HepG2 (cell line): ENCODE results near the gene SLBP. TPM values are rescaled to one million over a fixed set of nuclear protein-coding genes. Genes with fewer than 3 reads are reported as not detected.

Experiments
- ARNT2 ChIP-seq: sonication (generic); formaldehyde crosslinking; IDR thresholded peaks from 2 replicates; pipeline ENCODE4 v1.8.0; 2022; ENCODE audit warnings: mild to moderate bottlenecking, low read depth, missing genetic modification reagents, moderate library complexity
- ARNTL ChIP-seq: sonication (generic); formaldehyde crosslinking; IDR thresholded peaks from 2 replicates; pipeline ENCODE4 v1.4.0; 2020; ENCODE audit warnings: mild to moderate bottlenecking, missing genetic modification reagents
- CCDC6 ChIP-seq: sonication (generic); formaldehyde crosslinking; IDR thresholded peaks from 2 replicates; pipeline ENCODE4 v1.8.1; 2022; ENCODE audit warnings: mild to moderate bottlenecking, missing genetic modification reagents, moderate library complexity
- CREB1 ChIP-seq, 2 experiments: fragments of 450-650 bp in 1 of 2; IDR thresholded peaks; 2 replicates each; pipeline ENCODE4 v1.6.1; 2016 to 2017; ENCODE audit warnings: control low read depth in 1 of 2, mild to moderate bottlenecking in 1 of 2, missing compliant biosample characterization in 1 of 2, missing genetic modification characterization in 1 of 2
- ERF ChIP-seq: IDR thresholded peaks from 2 replicates; pipeline ENCODE4 v1.6.1; 2018; ENCODE audit warnings: missing biosample characterization, missing genetic modification reagents
- HES4 ChIP-seq: sonication (generic); formaldehyde crosslinking; IDR thresholded peaks from 2 replicates; pipeline ENCODE4 v1.9.0; 2021; ENCODE audit warnings: mild to moderate bottlenecking, missing genetic modification reagents, borderline replicate concordance
- HINFP ChIP-seq: sonication (generic); formaldehyde crosslinking; IDR thresholded peaks from 2 replicates; pipeline ENCODE4 v1.4.0; 2020; ENCODE audit warnings: low read depth, mild to moderate bottlenecking, missing genetic modification reagents
- ISX ChIP-seq: sonication (generic); formaldehyde crosslinking; conservative IDR thresholded peaks from 2 replicates; pipeline ENCODE4 v1.5.0; 2020; ENCODE audit warnings: missing genetic modification reagents
- KLF13 ChIP-seq: sonication (generic); formaldehyde crosslinking; IDR thresholded peaks from 2 replicates; pipeline ENCODE4 v1.4.0; 2020; ENCODE audit warnings: mild to moderate bottlenecking, missing genetic modification reagents
- NFIC ChIP-seq: IDR thresholded peaks from 2 replicates; pipeline ENCODE4 v1.6.1; 2012; ENCODE audit warnings: mild to moderate bottlenecking, low read length, inconsistent platforms
- NR3C1 ChIP-seq: sonication (generic); formaldehyde crosslinking; IDR thresholded peaks from 2 replicates; pipeline ENCODE4 v1.4.0; 2020; ENCODE audit warnings: missing genetic modification reagents
- TARDBP ChIP-seq: sonication (generic); formaldehyde crosslinking; IDR thresholded peaks from 2 replicates; pipeline ENCODE4 v1.8.0; 2022; ENCODE audit warnings: mild to moderate bottlenecking, missing genetic modification reagents
- ZBTB1 ChIP-seq: sonication (generic); formaldehyde crosslinking; IDR thresholded peaks from 2 replicates; pipeline ENCODE4 v1.4.0; 2020; ENCODE audit warnings: missing genetic modification reagents, borderline replicate concordance
- ZBTB3 ChIP-seq: sonication (generic); formaldehyde crosslinking; IDR thresholded peaks from 2 replicates; pipeline ENCODE4 v1.4.0; 2020; ENCODE audit warnings: low read depth, mild to moderate bottlenecking, moderate library complexity, missing genetic modification reagents, borderline replicate concordance
- ZBTB38 ChIP-seq: sonication (generic); formaldehyde crosslinking; IDR thresholded peaks from 2 replicates; pipeline ENCODE4 v1.5.1; 2020; ENCODE audit warnings: mild to moderate bottlenecking, missing genetic modification reagents
- ZFP36L2 ChIP-seq: sonication (generic); formaldehyde crosslinking; IDR thresholded peaks from 2 replicates; pipeline ENCODE4 v1.4.0; 2020; ENCODE audit warnings: missing genetic modification reagents
- ZFX ChIP-seq: sonication (generic); formaldehyde crosslinking; IDR thresholded peaks from 2 replicates; pipeline ENCODE4 v1.4.0; 2020; ENCODE audit warnings: mild to moderate bottlenecking, low read depth, missing genetic modification reagents, moderate library complexity
- ZFY ChIP-seq: sonication (generic); formaldehyde crosslinking; IDR thresholded peaks from 2 replicates; pipeline ENCODE4 v1.4.0; 2020; ENCODE audit warnings: missing genetic modification reagents
- ZNF143 ChIP-seq: sonication (generic); formaldehyde crosslinking; IDR thresholded peaks from 2 replicates; pipeline ENCODE4 v1.4.0; 2020; ENCODE audit warnings: missing genetic modification reagents
- ZNF280B ChIP-seq: sonication (generic); formaldehyde crosslinking; IDR thresholded peaks from 2 replicates; pipeline ENCODE4 v1.5.0; 2020; ENCODE audit warnings: missing genetic modification reagents, mild to moderate bottlenecking, borderline replicate concordance
- ZNF430 ChIP-seq: sonication (generic); formaldehyde crosslinking; IDR thresholded peaks from 2 replicates; pipeline ENCODE4 v1.9.0; 2021; ENCODE audit warnings: mild to moderate bottlenecking, missing genetic modification reagents
- ZNF552 ChIP-seq: sonication (generic); formaldehyde crosslinking; IDR thresholded peaks from 2 replicates; pipeline ENCODE4 v1.9.0; 2022; ENCODE audit warnings: missing genetic modification reagents, mild to moderate bottlenecking, borderline replicate concordance
- polyA plus RNA-seq, 8 experiments: library from polyadenylated mRNA; depleted of rRNA in 3 of 8; stranded (reverse) in 7 of 8; unstranded in 1 of 8; fragments of >200 nt; fragmentation: Illumina TruSeq in 4 of 8; extraction: Trizol in 4 of 8; gene quantifications; 2 replicates each; pipeline versions ENCODE4 v1.2.1 to v1.2.3, GENCODE V29; 2011 to 2016; ENCODE audit warnings: low read depth in 4 of 8, missing spikeins in 1 of 8, mixed read lengths in 1 of 8; ENCODE audit not compliant: insufficient read depth in 1 of 8
- total RNA-seq, 5 experiments: library from RNA; depleted of rRNA; stranded (reverse); fragments of >200 nt; fragmentation: Illumina TruSeq; extraction: Trizol; gene quantifications; 2 replicates each; pipeline ENCODE4 v1.2.3, GENCODE V29; 2016; ENCODE audit warnings: low read depth in 1 of 5
- TF ChIP-seq, protein P1 (sequence below): conservative IDR thresholded peaks from 2 replicates; pipeline ENCODE4 v1.6.1; 2018; ENCODE audit warnings: missing genetic modification reagents
- TF ChIP-seq, protein P2 (sequence below): sonication (generic); formaldehyde crosslinking; IDR thresholded peaks from 2 replicates; pipeline ENCODE4 v1.4.0; 2020; ENCODE audit warnings: missing genetic modification reagents, borderline replicate concordance

The SLBP gene
- total and polyA plus RNA-seq, 2 of the 13 experiments (the other 11 are each of a cell fraction or from before 2014, with no cell fraction given): 43.9 to 104 TPM

- TF ChIP-seq CCDC6 (CRISPR knock-in tag): 0 out of 2 replicates have a peak, but pooled peaks have one; percentile 51
- TF ChIP-seq NFIC: no peak
- TF ChIP-seq, protein P1, sequence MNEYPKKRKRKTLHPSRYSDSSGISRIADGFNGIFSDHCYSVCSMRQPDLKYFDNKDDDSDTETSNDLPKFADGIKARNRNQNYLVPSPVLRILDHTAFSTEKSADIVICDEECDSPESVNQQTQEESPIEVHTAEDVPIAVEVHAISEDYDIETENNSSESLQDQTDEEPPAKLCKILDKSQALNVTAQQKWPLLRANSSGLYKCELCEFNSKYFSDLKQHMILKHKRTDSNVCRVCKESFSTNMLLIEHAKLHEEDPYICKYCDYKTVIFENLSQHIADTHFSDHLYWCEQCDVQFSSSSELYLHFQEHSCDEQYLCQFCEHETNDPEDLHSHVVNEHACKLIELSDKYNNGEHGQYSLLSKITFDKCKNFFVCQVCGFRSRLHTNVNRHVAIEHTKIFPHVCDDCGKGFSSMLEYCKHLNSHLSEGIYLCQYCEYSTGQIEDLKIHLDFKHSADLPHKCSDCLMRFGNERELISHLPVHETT (CRISPR knock-in tag): no peak; the same call in 1 of the 2 replicates
- no peak for TF ChIP-seq ZFP36L2
- TF ChIP-seq ZFY (CRISPR knock-in tag): peak; percentile 56; the same call in 1 of the 2 replicates
- no peak for TF ChIP-seq ZBTB3 (CRISPR knock-in tag)
- TF ChIP-seq ISX (CRISPR knock-in tag): no peak
- no peak for TF ChIP-seq CREB1 (IDR thresholded peaks at IDR 0.05)
- TF ChIP-seq CREB1 (CRISPR knock-in tag; IDR thresholded peaks at IDR 0.05): no peak
- TF ChIP-seq TARDBP (CRISPR knock-in tag): no peak
- TF ChIP-seq ZNF143 (CRISPR knock-in tag): no peak
- no peak for TF ChIP-seq ARNT2 (CRISPR knock-in tag)
- no peak for TF ChIP-seq HINFP (CRISPR knock-in tag)
- peak; percentile 79; the same call in 1 of the 2 replicates for TF ChIP-seq HES4 (CRISPR knock-in tag)
- no peak for TF ChIP-seq KLF13 (CRISPR knock-in tag)
- TF ChIP-seq ZNF280B: no peak
- TF ChIP-seq ERF (CRISPR knock-in tag): no peak
- TF ChIP-seq ZNF552 (CRISPR knock-in tag): no peak
- TF ChIP-seq, protein P2, sequence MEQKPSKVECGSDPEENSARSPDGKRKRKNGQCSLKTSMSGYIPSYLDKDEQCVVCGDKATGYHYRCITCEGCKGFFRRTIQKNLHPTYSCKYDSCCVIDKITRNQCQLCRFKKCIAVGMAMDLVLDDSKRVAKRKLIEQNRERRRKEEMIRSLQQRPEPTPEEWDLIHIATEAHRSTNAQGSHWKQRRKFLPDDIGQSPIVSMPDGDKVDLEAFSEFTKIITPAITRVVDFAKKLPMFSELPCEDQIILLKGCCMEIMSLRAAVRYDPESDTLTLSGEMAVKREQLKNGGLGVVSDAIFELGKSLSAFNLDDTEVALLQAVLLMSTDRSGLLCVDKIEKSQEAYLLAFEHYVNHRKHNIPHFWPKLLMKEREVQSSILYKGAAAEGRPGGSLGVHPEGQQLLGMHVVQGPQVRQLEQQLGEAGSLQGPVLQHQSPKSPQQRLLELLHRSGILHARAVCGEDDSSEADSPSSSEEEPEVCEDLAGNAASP (CRISPR knock-in tag): no peak
- no peak for TF ChIP-seq NR3C1
- TF ChIP-seq ZNF430 (CRISPR knock-in tag): no peak
- peak; percentile 40; the same call in 1 of the 2 replicates for TF ChIP-seq ZFX (CRISPR knock-in tag)
- TF ChIP-seq ZBTB1 (CRISPR knock-in tag): no peak
- no peak for TF ChIP-seq ZBTB38
- TF ChIP-seq ARNTL (CRISPR knock-in tag): no peak
Observed at GRCh38 chr4:1683736-1684505, 28.2 kb downstream of the SLBP start, which contains the start of gene FAM53A (continued).
